Loucy (cell line): ENCODE data around the gene GABRB2.

Source experiments
- EZH2phosphoT487 ChIP-seq: fragments of 200-600 bp; IDR thresholded peaks from 2 replicates; pipeline ENCODE4 v1.6.1; 2018; ENCODE audit warnings: antibody characterized with exemption, mild to moderate bottlenecking, moderate library complexity, borderline replicate concordance
- TF ChIP-seq, protein P1 (sequence below): fragments of 200-600 bp; sonication (generic); conservative IDR thresholded peaks from 2 replicates; pipeline ENCODE4 v1.5.1; 2014; ENCODE audit warnings: mild to moderate bottlenecking, antibody characterized with exemption, low read length

DNA sequence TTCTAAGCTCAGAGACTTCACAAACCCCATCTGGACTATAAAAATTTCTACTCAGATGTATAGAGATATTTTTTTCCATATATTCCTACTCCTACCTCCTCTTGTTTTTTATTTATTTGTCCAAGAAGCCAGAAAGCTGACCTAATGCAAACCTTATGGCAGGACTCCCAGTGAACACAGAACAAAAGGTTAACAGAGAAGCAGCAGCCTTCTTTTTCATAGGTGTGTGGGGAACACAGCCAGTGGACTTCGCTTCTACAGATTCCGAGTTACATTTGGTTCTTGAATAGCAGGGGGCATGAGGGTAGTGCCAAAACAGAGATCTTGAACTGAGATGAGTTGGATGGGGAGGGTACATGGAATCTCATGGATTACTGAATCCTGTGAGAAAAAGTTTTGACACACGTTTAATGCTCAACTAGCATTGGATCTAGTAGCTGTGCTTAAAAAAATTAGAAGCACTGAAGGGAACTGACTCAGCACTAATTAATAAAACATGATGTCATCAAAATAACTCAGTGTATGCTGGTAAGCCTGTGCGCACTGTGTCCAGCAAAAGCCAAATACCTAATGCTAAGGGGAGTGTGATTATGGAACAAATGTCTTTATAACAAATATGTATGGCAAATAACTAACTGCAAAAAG lies 240.1 kb downstream of the GABRB2 start:
- TF ChIP-seq, protein P1, sequence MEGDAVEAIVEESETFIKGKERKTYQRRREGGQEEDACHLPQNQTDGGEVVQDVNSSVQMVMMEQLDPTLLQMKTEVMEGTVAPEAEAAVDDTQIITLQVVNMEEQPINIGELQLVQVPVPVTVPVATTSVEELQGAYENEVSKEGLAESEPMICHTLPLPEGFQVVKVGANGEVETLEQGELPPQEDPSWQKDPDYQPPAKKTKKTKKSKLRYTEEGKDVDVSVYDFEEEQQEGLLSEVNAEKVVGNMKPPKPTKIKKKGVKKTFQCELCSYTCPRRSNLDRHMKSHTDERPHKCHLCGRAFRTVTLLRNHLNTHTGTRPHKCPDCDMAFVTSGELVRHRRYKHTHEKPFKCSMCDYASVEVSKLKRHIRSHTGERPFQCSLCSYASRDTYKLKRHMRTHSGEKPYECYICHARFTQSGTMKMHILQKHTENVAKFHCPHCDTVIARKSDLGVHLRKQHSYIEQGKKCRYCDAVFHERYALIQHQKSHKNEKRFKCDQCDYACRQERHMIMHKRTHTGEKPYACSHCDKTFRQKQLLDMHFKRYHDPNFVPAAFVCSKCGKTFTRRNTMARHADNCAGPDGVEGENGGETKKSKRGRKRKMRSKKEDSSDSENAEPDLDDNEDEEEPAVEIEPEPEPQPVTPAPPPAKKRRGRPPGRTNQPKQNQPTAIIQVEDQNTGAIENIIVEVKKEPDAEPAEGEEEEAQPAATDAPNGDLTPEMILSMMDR: no peak
- no peak for TF ChIP-seq EZH2phosphoT487
